RKO (cell line): ENCODE data around the gene CCDC136.

Source experiments
- DNase-seq: peaks from one replicate; pipeline ENCODE4 v3.0.0-alpha.2; 2016; ENCODE audit warnings: low spot score

Gene CCDC136

GRCh38 chr7:128845475-128845874, 53.7 kb downstream of the CCDC136 start:
- no peak for DNase-seq

- no peak for DNase-seq
Observed at GRCh38 chr7:128845987-128846386, 54.2 kb downstream of the CCDC136 start.

- DNase-seq = no peak
Observed at GRCh38 chr7:128846781-128847444, 55.1 kb downstream of the CCDC136 start.

GRCh38 chr7:128847721-128848211, 56.0 kb downstream of the CCDC136 start:
- no peak for DNase-seq

- no peak for DNase-seq
Observed at GRCh38 chr7:128848289-128849155, 56.8 kb downstream of the CCDC136 start.

GRCh38 chr7:128849156-128849515, 57.4 kb downstream of the CCDC136 start:
- no peak for DNase-seq

- no peak for DNase-seq
Observed at GRCh38 chr7:128849804-128850490, 58.2 kb downstream of the CCDC136 start.

- no peak for DNase-seq
Observed at GRCh38 chr7:128852537-128853254, 60.9 kb downstream of the CCDC136 start.

- no peak for DNase-seq
Observed at GRCh38 chr7:128853799-128854198, 62.0 kb downstream of the CCDC136 start.

- DNase-seq = no peak
Observed at GRCh38 chr7:128854396-128854795, 62.6 kb downstream of the CCDC136 start.

- no peak for DNase-seq
Observed at GRCh38 chr7:128855559-128855958, 63.8 kb downstream of the CCDC136 start.

GRCh38 chr7:128856001-128856718, 64.4 kb downstream of the CCDC136 start:
- DNase-seq = no peak

- DNase-seq = no peak
Observed at GRCh38 chr7:128858380-128859231, 66.8 kb downstream of the CCDC136 start.

GRCh38 chr7:128859232-128860157, 67.7 kb downstream of the CCDC136 start:
- no peak for DNase-seq

- DNase-seq = no peak
Observed at GRCh38 chr7:128860158-128861073, 68.6 kb downstream of the CCDC136 start.

GRCh38 chr7:128861957-128862570, 70.3 kb downstream of the CCDC136 start:
- DNase-seq = no peak

- DNase-seq = peak; percentile 99
Observed at GRCh38 chr7:128862571-128863432, 71.0 kb downstream of the CCDC136 start, which contains the start of gene ATP6V1F. Gene ATP6V1F, plus strand, starts transcription at chr7:128862856. Its CDS starts 49 bp downstream, at chr7:128862905.
